HEK293 (cell line): ENCODE results near the gene FFAR4.

Experiments
- CTCF ChIA-PET: fragments of 350-600 bp; formaldehyde crosslinking; extraction: SDS; loops from one replicate; lab custom pipeline; 2021; ENCODE audit warnings: antibody characterized with exemption; lab: Yijun Ruan, JAX
- POLR2A ChIA-PET: fragments of 300-600 bp; formaldehyde crosslinking; extraction: SDS; loops from one replicate; lab custom pipeline; 2020; ENCODE audit warnings: antibody characterized with exemption, inconsistent platforms; lab: Yijun Ruan, JAX
- H3K27ac ChIP-seq: fragments of 200-500 bp; sonication (Bioruptor generic); 2 replicates; pipeline ENCODE4 v1.5.1; 2014; ENCODE audit warnings: low read depth, low read length, control low read depth, inconsistent platforms; ENCODE audit errors: extremely low read depth
- H3K36me3 ChIP-seq, 2 experiments: fragments of 200-500 bp in 1 of 2; sonication (Bioruptor generic) in 1 of 2; 1 replicate in 1 of 2; 2 replicates in 1 of 2; pipeline ENCODE4 v1.5.1; 2014 to 2017; ENCODE audit warnings: inconsistent platforms in 2 of 2, low read length in 2 of 2; ENCODE audit not compliant: control insufficient read depth in 2 of 2, insufficient read depth in 1 of 2
- H3K4me1 ChIP-seq: fragments of 200-500 bp; sonication (Bioruptor generic); 2 replicates; pipeline ENCODE4 v1.5.1; 2014; ENCODE audit warnings: mild to moderate bottlenecking, low read length, inconsistent platforms; ENCODE audit not compliant: control insufficient read depth, insufficient read depth
- H3K4me3 ChIP-seq: 2 replicates; pipeline ENCODE4 v1.5.1; 2011; ENCODE audit warnings: low read depth, mild to moderate bottlenecking, control low read depth, low read length, moderate library complexity
- H3K9me3 ChIP-seq: fragments of 200-500 bp; sonication (Bioruptor generic); 2 replicates; pipeline ENCODE4 v1.5.1; 2014; ENCODE audit warnings: low read depth, low read length, inconsistent platforms; ENCODE audit not compliant: control insufficient read depth, insufficient read depth
- SP3 ChIP-seq: fragments of 450-650 bp; formaldehyde crosslinking; IDR thresholded peaks from 2 replicates; pipeline ENCODE4 v1.5.1; 2016; ENCODE audit warnings: missing biosample characterization, missing genetic modification characterization
- ZBTB17 ChIP-seq: fragments of 450-650 bp; formaldehyde crosslinking; IDR thresholded peaks from 2 replicates; pipeline ENCODE4 v1.5.1; 2016; ENCODE audit warnings: missing biosample characterization, missing genetic modification characterization
- ZBTB8A ChIP-seq: fragments of 450-650 bp; formaldehyde crosslinking; IDR thresholded peaks from 2 replicates; pipeline ENCODE4 v1.5.1; 2016; ENCODE audit warnings: missing biosample characterization, missing genetic modification characterization
- ZEB2 ChIP-seq: fragments of 450-650 bp; formaldehyde crosslinking; IDR thresholded peaks from 2 replicates; pipeline ENCODE4 v1.5.1; 2016; ENCODE audit warnings: missing biosample characterization, missing genetic modification characterization
- ZNF114 ChIP-seq: fragments of 450-650 bp; formaldehyde crosslinking; IDR thresholded peaks from 2 replicates; pipeline ENCODE4 v1.5.0; 2017; ENCODE audit warnings: missing biosample characterization, missing genetic modification characterization
- ZNF138 ChIP-seq: fragments of 450-650 bp; formaldehyde crosslinking; IDR thresholded peaks from 2 replicates; pipeline ENCODE4 v1.5.1; 2016; ENCODE audit warnings: missing biosample characterization, missing genetic modification characterization, borderline replicate concordance
- ZNF155 ChIP-seq: fragments of 450-650 bp; formaldehyde crosslinking; IDR thresholded peaks from 2 replicates; pipeline ENCODE4 v1.5.1; 2016; ENCODE audit warnings: missing biosample characterization, missing genetic modification characterization
- ZNF184 ChIP-seq: fragments of 450-650 bp; IDR thresholded peaks from 2 replicates; pipeline ENCODE4 v1.5.1; 2018; ENCODE audit warnings: missing biosample characterization, mild to moderate bottlenecking, missing genetic modification characterization
- ZNF2 ChIP-seq: fragments of 450-650 bp; formaldehyde crosslinking; IDR thresholded peaks from 2 replicates; pipeline ENCODE4 v1.5.1; 2016; ENCODE audit warnings: missing biosample characterization, missing genetic modification characterization
- ZNF211 ChIP-seq: fragments of 450-650 bp; formaldehyde crosslinking; IDR thresholded peaks from 2 replicates; pipeline ENCODE4 v1.5.1; 2016; ENCODE audit warnings: low read depth, missing biosample characterization, missing genetic modification characterization
- ZNF239 ChIP-seq: fragments of 450-650 bp; formaldehyde crosslinking; IDR thresholded peaks from 2 replicates; pipeline ENCODE4 v1.5.1; 2016; ENCODE audit warnings: missing biosample characterization, missing genetic modification characterization
- ZNF335 ChIP-seq: fragments of 450-650 bp; formaldehyde crosslinking; conservative IDR thresholded peaks from 2 replicates; pipeline ENCODE4 v1.5.1; 2016; ENCODE audit warnings: missing biosample characterization, missing genetic modification characterization
- ZNF501 ChIP-seq: fragments of 450-650 bp; formaldehyde crosslinking; IDR thresholded peaks from 2 replicates; pipeline ENCODE4 v1.5.1; 2016; ENCODE audit warnings: missing biosample characterization, missing genetic modification characterization
- ZNF544 ChIP-seq: fragments of 450-650 bp; formaldehyde crosslinking; IDR thresholded peaks from 2 replicates; pipeline ENCODE4 v1.5.0; 2017; ENCODE audit warnings: missing biosample characterization, missing genetic modification characterization
- ZNF558 ChIP-seq: fragments of 450-650 bp; formaldehyde crosslinking; IDR thresholded peaks from 2 replicates; pipeline ENCODE4 v1.5.1; 2016; ENCODE audit warnings: missing biosample characterization, missing genetic modification characterization
- ZNF626 ChIP-seq: fragments of 450-650 bp; sonication (Bioruptor Pico); formaldehyde crosslinking; IDR thresholded peaks from 2 replicates; pipeline ENCODE4 v1.5.1; 2018; ENCODE audit warnings: missing biosample characterization, missing genetic modification characterization, inconsistent platforms
- ZNF660 ChIP-seq: fragments of 450-650 bp; IDR thresholded peaks from 2 replicates; pipeline ENCODE4 v1.5.1; 2018; ENCODE audit warnings: missing biosample characterization, mild to moderate bottlenecking, missing genetic modification characterization
- ZNF670 ChIP-seq: fragments of 450-650 bp; formaldehyde crosslinking; IDR thresholded peaks from 2 replicates; pipeline ENCODE4 v1.5.1; 2016; ENCODE audit warnings: missing biosample characterization, missing genetic modification characterization, low read depth
- ZNF777 ChIP-seq: fragments of 450-650 bp; formaldehyde crosslinking; IDR thresholded peaks from 2 replicates; pipeline ENCODE4 v1.5.1; 2017; ENCODE audit warnings: missing biosample characterization, missing genetic modification characterization, borderline replicate concordance
- ZNF837 ChIP-seq: fragments of 450-650 bp; formaldehyde crosslinking; IDR thresholded peaks from 2 replicates; pipeline ENCODE4 v1.5.1; 2016; ENCODE audit warnings: missing biosample characterization, missing genetic modification characterization
- ZSCAN16 ChIP-seq: fragments of 450-650 bp; formaldehyde crosslinking; IDR thresholded peaks from 2 replicates; pipeline ENCODE4 v1.5.1; 2016; ENCODE audit warnings: missing biosample characterization, missing genetic modification characterization
- ZSCAN30 ChIP-seq: fragments of 450-650 bp; IDR thresholded peaks from 2 replicates; pipeline ENCODE4 v1.5.1; 2018; ENCODE audit warnings: missing biosample characterization, mild to moderate bottlenecking, missing genetic modification characterization, moderate library complexity
- TF ChIP-seq, protein P1 (sequence below): fragments of 450-650 bp; formaldehyde crosslinking; IDR thresholded peaks from 2 replicates; pipeline ENCODE4 v1.5.1; 2016; ENCODE audit warnings: missing biosample characterization, missing genetic modification characterization
- TF ChIP-seq, protein P2 (sequence below): fragments of 450-650 bp; formaldehyde crosslinking; IDR thresholded peaks from 2 replicates; pipeline ENCODE4 v1.5.1; 2017; ENCODE audit warnings: missing biosample characterization, missing genetic modification characterization
- TF ChIP-seq, protein P3 (sequence below): fragments of 450-650 bp; formaldehyde crosslinking; IDR thresholded peaks from 2 replicates; pipeline ENCODE4 v1.5.1; 2017; ENCODE audit warnings: missing biosample characterization, missing genetic modification characterization
- TF ChIP-seq, protein P4 (sequence below): fragments of 450-650 bp; formaldehyde crosslinking; IDR thresholded peaks from 2 replicates; pipeline ENCODE4 v1.5.1; 2017; ENCODE audit warnings: missing biosample characterization, missing genetic modification characterization
- TF ChIP-seq, protein P5 (sequence below): fragments of 450-650 bp; IDR thresholded peaks from 2 replicates; pipeline ENCODE4 v1.5.1; 2018; ENCODE audit warnings: missing biosample characterization, missing genetic modification characterization
- TF ChIP-seq, protein P6 (sequence below): fragments of 450-650 bp; formaldehyde crosslinking; IDR thresholded peaks from 2 replicates; pipeline ENCODE4; 2016; ENCODE audit warnings: missing biosample characterization, missing genetic modification characterization
- TF ChIP-seq, protein P7 (sequence below): fragments of 450-650 bp; formaldehyde crosslinking; IDR thresholded peaks from 2 replicates; pipeline ENCODE4 v1.5.1; 2016; ENCODE audit warnings: missing biosample characterization, missing genetic modification characterization

Gene FFAR4

DNA sequence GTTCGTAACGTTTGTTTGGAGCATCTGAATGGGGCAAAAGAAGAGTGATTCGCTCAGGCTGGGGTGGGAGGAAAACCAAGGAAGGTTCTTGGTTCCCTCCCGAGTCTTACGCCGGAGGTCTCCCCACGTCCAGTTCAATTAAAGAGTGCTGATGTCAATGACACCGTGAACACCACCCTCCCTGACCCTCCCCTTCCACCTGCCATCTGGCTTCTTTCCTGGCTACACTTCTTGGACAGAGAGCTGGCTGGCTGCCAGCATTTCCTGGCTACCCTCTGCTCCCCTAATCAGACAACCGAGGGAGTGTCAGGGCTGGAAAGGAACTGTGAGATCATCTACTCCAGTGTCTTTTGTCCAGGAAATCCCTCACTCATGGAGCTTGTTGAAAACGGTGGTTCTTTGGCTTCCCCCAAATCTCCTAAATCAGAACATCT, 24.1 kb upstream of the FFAR4 start:
- no peaks in the 10 kb centered on the region for H3K4me1 ChIP-seq
- ChIA-PET POLR2A (interaction anchor here (1.2 kb wide), 1 partner anchor 46 kb away, joined by 3 read pairs; the partner anchor contains the start of gene CEP55), CTCF (interaction anchor here (0.7 to 2.9 kb wide), 23 partner anchors 8 to 723 kb away, joined by 3 to 27 read pairs (median 5); partner anchors contain the start of gene MYOF)
- no peak overlapping the region for H3K27ac ChIP-seq
- no peaks in the 10 kb centered on the region for H3K36me3 ChIP-seq
- no peaks in the 10 kb centered on the region for H3K9me3 ChIP-seq
- peak overlapping the region; percentile 37 for H3K4me3 ChIP-seq
- no peak for TF ChIP-seq ZBTB8A (tag by site-specific recombination)
- no peak; the same call in 1 of the 2 replicates for TF ChIP-seq SP3 (tag by site-specific recombination)
- TF ChIP-seq ZEB2 (tag by site-specific recombination) = no peak
- TF ChIP-seq, protein P1, sequence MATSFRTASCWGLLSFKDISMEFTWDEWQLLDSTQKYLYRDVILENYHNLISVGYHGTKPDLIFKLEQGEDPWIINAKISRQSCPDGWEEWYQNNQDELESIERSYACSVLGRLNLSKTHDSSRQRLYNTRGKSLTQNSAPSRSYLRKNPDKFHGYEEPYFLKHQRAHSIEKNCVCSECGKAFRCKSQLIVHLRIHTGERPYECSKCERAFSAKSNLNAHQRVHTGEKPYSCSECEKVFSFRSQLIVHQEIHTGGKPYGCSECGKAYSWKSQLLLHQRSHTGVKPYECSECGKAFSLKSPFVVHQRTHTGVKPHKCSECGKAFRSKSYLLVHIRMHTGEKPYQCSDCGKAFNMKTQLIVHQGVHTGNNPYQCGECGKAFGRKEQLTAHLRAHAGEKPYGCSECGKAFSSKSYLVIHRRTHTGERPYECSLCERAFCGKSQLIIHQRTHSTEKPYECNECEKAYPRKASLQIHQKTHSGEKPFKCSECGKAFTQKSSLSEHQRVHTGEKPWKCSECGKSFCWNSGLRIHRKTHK (tag by site-specific recombination) = no peak
- 0 out of 2 replicates have a peak, but pooled peaks have one; percentile 12 for TF ChIP-seq ZNF777 (tag by site-specific recombination)
- TF ChIP-seq, protein P2, sequence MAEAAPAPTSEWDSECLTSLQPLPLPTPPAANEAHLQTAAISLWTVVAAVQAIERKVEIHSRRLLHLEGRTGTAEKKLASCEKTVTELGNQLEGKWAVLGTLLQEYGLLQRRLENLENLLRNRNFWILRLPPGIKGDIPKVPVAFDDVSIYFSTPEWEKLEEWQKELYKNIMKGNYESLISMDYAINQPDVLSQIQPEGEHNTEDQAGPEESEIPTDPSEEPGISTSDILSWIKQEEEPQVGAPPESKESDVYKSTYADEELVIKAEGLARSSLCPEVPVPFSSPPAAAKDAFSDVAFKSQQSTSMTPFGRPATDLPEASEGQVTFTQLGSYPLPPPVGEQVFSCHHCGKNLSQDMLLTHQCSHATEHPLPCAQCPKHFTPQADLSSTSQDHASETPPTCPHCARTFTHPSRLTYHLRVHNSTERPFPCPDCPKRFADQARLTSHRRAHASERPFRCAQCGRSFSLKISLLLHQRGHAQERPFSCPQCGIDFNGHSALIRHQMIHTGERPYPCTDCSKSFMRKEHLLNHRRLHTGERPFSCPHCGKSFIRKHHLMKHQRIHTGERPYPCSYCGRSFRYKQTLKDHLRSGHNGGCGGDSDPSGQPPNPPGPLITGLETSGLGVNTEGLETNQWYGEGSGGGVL (tag by site-specific recombination) = peak; percentile 95
- no peak for TF ChIP-seq ZNF138 (tag by site-specific recombination)
- TF ChIP-seq, protein P3, sequence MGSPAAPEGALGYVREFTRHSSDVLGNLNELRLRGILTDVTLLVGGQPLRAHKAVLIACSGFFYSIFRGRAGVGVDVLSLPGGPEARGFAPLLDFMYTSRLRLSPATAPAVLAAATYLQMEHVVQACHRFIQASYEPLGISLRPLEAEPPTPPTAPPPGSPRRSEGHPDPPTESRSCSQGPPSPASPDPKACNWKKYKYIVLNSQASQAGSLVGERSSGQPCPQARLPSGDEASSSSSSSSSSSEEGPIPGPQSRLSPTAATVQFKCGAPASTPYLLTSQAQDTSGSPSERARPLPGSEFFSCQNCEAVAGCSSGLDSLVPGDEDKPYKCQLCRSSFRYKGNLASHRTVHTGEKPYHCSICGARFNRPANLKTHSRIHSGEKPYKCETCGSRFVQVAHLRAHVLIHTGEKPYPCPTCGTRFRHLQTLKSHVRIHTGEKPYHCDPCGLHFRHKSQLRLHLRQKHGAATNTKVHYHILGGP (tag by site-specific recombination) = peak; percentile 81
- TF ChIP-seq ZNF239 (tag by site-specific recombination) = no peak
- peak; percentile 88 for TF ChIP-seq ZNF184
- TF ChIP-seq ZNF660 (tag by site-specific recombination) = peak; percentile 96
- no peak for TF ChIP-seq ZNF558
- no peak for TF ChIP-seq ZSCAN16 (tag by site-specific recombination)
- TF ChIP-seq ZNF155 (tag by site-specific recombination) = no peak
- no peak for TF ChIP-seq ZNF670 (tag by site-specific recombination)
- peak; percentile 54 for TF ChIP-seq ZNF544
- TF ChIP-seq, protein P4, sequence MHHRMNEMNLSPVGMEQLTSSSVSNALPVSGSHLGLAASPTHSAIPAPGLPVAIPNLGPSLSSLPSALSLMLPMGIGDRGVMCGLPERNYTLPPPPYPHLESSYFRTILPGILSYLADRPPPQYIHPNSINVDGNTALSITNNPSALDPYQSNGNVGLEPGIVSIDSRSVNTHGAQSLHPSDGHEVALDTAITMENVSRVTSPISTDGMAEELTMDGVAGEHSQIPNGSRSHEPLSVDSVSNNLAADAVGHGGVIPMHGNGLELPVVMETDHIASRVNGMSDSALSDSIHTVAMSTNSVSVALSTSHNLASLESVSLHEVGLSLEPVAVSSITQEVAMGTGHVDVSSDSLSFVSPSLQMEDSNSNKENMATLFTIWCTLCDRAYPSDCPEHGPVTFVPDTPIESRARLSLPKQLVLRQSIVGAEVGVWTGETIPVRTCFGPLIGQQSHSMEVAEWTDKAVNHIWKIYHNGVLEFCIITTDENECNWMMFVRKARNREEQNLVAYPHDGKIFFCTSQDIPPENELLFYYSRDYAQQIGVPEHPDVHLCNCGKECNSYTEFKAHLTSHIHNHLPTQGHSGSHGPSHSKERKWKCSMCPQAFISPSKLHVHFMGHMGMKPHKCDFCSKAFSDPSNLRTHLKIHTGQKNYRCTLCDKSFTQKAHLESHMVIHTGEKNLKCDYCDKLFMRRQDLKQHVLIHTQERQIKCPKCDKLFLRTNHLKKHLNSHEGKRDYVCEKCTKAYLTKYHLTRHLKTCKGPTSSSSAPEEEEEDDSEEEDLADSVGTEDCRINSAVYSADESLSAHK = no peak
- no peak for TF ChIP-seq ZNF114 (tag by site-specific recombination)
- TF ChIP-seq ZBTB17 = peak; percentile 83
- TF ChIP-seq, protein P5, sequence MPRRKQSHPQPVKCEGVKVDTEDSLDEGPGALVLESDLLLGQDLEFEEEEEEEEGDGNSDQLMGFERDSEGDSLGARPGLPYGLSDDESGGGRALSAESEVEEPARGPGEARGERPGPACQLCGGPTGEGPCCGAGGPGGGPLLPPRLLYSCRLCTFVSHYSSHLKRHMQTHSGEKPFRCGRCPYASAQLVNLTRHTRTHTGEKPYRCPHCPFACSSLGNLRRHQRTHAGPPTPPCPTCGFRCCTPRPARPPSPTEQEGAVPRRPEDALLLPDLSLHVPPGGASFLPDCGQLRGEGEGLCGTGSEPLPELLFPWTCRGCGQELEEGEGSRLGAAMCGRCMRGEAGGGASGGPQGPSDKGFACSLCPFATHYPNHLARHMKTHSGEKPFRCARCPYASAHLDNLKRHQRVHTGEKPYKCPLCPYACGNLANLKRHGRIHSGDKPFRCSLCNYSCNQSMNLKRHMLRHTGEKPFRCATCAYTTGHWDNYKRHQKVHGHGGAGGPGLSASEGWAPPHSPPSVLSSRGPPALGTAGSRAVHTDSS = no peak
- no peak for TF ChIP-seq ZNF626 (tag by site-specific recombination)
- 0 out of 2 replicates have a peak, but pooled peaks have one; percentile 13 for TF ChIP-seq ZNF2 (tag by site-specific recombination)
- TF ChIP-seq, protein P6, sequence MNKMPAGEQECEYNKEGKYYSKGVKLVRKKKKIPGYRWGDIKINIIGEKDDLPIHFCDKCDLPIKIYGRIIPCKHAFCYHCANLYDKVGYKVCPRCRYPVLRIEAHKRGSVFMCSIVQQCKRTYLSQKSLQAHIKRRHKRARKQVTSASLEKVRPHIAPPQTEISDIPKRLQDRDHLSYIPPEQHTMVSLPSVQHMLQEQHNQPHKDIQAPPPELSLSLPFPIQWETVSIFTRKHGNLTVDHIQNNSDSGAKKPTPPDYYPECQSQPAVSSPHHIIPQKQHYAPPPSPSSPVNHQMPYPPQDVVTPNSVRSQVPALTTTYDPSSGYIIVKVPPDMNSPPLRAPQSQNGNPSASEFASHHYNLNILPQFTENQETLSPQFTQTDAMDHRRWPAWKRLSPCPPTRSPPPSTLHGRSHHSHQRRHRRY (tag by site-specific recombination) = no peak
- TF ChIP-seq, protein P7, sequence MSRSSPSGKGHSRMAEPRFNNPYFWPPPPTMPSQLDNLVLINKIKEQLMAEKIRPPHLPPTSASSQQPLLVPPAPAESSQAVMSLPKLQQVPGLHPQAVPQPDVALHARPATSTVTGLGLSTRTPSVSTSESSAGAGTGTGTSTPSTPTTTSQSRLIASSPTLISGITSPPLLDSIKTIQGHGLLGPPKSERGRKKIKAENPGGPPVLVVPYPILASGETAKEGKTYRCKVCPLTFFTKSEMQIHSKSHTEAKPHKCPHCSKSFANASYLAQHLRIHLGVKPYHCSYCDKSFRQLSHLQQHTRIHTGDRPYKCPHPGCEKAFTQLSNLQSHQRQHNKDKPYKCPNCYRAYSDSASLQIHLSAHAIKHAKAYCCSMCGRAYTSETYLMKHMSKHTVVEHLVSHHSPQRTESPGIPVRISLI (tag by site-specific recombination) = no peak
- no peak for TF ChIP-seq ZNF211 (tag by site-specific recombination)
- TF ChIP-seq ZNF335 = peak; percentile 57
- TF ChIP-seq ZNF837 (tag by site-specific recombination) = no peak
- TF ChIP-seq ZNF501 (tag by site-specific recombination) = no peak
- no peak for TF ChIP-seq ZSCAN30 (tag by site-specific recombination)
